GM19468 (cell line): ENCODE measurements around the gene DLX4.

Source experiments
- ATAC-seq: cut with Tn5 transposase; IDR thresholded peaks from one replicate; pipeline ENCODE4 v1.9.1; 2021; ENCODE audit warnings: mild to moderate bottlenecking, moderate library complexity, moderate number of reproducible peaks; ENCODE audit not compliant: unreplicated experiment; ENCODE audit errors: extremely low read depth

DLX4 gene

DNA sequence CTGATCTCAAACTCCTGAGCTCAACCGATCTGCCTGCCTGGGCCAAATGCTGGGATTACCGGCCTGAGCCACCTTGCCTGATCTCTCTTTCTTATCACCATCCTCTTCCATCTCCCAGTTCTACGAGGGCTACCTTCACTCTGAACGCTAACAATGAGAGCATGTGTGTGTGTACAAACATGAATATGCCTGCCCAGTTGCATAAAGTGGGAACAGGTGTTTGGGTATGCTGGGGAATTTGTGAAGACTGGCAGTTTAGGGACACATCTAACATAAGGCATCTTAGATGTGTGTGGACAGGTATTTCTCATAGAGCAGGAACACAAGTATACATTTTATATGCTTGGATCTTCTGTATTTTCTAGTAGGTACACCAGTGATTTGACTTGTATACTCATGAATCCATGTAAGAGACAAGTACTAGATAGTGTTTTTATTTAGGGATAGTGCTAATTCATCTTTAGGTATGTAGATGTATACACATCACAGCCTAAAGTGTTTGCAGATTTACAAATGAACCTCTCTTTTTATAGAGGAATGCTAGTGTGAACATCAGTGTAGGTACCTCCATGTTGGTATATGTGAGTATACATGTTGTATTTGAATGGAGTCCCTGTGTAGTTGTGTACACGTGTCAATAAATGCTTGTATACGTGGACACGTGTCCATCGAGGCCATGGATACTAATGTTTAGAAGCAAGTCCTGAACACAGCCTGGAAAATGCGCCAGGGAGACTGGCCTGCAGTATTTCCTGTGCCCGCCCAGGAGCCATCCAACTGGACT, 1.2 kb upstream of the DLX4 start:
- no peak for ATAC-seq

DNA sequence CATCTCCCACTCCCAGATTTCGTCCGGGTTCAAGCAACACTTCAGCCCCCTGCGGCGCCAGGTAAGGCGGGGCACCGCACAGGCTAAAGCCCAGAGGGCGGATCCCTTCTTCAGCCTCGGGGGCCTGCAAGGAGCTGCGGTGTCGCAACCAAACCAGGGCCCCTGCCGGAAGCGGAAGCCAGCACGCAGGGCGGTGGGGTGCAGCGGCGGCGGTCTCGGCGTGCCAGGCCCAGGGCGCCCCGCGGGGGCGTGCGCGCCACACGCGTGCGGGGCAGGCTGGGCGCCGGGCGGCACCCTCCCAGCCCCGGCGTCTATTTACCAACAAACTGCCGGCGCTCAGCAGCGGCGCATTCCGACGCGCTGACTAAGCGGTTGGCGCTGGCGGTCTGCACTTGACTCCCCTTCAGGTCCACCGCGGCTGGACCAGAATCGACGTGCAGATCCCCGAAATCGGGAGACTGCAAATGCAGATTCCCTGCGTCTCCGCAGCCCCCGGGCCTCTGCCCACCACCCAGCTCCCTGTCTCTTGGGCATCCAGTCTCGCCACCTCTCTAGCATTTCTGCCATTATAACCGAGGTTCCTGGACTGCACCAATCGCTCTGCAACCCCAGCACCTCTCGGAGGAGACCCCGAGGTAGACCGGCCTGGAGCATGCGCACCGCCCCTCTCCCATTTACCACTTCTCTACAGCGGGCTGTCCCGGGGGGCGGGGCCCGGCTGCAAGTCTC, 421 bp upstream of the DLX4 start:
- ATAC-seq, result no peak

DNA sequence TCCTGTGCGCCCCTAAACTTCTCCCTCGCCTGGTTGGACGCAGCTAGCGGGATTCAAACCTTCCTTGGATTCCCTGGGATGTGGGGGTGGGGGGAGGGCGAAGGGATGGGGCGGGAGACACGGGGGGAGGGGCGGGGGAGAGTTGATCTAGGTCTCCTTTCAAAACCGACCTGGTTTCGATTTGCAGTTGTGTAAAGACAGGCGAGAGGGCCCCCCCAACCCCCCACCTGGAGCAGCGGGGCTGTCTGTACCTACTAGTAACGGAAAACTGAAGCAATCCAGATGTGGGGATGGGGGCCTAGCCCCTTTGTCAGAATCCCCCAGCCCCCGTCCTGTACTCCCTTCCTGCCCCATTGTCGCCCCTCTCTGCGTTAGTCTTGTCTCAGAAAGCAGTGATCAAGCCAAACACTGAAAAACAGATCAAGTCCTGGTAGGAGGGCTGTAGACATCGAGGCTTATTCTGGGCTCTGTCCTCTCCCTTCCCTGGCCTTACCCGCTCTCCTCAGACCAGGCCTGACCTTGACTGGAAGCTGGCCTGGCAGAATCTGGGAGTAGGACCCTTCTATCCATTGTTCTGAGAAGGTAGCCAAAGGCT, 902 bp downstream of the DLX4 start:
- ATAC-seq, result no peak

DNA sequence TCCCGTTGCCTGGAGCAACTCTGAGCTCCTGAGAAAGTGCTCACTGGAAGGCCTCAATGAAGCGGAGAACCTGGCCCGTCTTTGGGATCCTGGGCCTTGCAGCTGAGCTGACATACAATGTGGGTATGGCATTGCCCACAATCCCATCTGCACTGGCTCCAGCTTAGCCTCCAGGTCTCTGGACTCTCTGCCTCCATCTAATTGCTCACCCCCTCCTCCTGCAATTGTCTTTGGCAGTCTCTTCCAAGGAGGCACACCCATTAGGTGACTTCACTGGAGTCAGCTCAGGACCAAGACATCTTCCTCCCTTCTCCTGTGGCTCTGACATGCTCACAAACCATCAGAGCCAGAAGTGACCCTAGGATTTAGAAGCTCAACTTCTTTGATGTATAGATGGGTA, 1.5 kb downstream of the DLX4 start:
- ATAC-seq, result no peak

DNA sequence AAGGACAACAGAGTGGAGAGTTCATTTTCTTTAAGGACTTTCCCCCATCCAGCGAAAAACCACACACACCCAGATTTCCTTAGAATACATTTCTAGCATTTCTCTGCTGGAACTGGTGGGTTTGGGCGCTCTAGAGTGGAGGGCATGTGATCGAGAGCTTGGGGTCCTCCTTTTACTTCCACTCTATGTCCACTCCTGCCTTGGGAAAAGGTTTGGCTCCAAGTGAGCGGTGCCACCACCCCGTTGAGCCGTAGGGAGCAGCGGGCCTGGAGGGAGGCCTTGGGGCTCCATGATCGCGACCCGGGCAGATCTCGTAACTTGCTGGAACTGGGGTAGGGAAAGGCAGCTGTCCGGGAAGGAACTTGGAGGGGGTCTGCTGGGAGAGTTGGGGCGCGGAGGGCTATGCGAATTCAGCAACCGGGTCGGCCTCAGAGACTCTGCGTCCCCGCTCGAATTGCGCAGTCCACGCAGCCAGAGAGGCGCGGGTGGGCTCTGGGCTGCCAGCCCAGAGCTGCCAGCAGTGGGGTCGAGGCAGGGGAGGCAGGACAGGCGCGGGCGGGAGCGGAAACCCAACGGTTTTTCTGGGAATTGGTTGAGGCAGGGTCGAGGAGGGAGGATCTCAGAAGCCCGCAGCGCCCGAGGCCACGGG, 2.3 kb downstream of the DLX4 start:
- no peak for ATAC-seq

DNA sequence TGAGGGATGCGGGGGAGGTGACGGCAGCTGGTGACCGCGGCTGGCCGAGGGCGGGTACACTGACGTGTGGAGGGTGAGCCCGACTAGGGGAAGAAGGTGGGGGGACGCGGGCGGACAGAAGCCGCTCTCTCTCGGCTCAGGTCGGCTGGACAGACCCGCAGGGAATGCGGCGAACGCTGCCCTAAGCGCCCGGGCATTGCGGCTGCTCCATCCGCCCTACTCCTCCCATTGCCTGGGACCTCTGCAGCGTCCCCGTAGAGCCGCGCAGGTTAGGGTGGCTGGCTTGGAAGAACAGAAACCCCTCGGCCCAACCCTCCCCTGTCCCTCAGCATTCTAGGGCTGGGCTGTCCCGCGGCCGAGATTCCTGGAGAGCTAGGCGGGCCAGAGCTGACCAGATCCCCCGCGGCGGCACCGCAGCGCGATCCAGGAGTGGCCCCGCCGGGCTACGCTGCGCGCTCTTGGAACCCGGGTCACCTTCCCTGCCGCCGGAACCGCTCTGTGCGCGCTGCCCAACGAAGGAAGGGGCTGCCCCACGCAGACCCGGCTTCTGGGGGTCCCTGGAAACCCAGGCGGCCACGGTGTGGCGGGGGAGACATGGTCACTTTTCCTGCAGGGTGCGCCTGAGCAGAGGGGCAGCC, 3.0 kb downstream of the DLX4 start:
- ATAC-seq, result no peak

DNA sequence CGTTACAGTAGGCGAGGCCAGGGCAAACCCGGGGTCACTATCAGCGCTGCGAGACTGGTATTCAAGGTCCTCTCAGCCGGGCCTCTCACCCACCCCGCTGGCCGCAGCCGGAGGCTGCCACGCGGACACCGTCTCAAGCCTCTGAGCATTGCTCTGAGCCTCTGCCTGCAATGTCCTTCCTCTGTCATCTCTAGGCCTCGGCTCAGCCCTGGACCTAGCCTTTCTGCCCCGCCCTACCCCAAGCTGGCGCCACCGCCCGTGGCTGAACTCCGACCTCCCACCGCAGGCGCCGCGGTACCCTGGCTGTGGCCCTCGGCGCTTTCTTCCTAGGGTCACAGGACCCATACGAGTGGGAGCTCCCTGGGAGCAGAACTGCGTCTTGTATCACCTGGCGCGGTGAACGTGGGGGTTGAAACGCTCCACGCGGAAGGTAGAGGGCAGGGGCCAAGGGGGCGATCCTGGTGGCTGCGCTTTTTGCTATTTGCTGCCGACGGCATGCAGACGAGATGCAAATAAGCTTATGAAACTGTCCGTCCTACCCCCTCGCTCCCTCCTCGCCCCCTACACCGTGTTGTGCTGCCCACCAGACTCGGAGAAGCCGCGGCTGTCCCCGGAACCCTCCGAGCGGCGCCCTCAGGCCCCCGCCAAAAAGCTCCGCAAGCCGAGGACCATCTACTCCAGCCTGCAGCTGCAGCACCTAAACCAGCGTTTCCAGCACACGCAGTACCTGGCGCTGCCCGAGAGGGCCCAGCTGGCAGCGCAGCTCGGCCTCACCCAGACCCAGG, 3.7 kb downstream of the DLX4 start:
- ATAC-seq, result no peak

DNA sequence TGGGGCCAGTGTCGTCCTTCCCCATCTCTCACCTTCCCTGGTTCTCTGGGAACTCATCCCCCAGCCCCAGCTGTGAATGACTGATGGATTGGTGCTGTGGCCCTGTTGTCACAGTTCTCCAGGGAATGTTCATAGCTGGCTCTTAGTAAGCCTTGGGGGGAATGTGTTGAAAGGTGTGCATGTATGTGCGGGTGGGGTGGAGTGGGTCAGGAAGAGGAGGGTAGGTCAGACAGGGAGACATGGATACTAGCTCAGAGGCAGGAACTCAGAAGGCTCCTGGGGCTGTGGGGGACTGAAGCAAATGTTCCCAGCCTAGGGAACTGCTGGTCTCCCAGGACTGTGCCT, 4.3 kb downstream of the DLX4 start:
- ATAC-seq, result no peak

DNA sequence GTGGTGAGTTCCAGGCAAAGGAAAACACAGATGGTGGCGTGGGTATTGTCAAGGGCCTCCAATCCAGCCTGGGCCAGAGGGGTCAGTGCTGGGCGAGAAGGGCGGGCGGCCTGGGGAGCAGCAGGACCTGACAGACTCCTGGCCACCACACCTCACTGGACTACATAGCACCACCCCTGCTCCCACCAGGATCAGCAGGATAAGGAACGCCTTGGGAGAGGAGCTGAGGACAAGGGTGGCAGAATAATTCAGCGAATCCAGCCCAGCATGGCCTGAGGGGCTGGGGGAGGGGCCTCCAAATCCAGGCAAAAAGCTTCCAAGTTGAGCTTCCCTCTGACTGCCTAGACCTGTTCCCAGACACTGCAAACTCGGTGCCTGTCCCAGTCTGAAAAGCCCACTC, 6.5 kb downstream of the DLX4 start:
- ATAC-seq, result no peak

DNA sequence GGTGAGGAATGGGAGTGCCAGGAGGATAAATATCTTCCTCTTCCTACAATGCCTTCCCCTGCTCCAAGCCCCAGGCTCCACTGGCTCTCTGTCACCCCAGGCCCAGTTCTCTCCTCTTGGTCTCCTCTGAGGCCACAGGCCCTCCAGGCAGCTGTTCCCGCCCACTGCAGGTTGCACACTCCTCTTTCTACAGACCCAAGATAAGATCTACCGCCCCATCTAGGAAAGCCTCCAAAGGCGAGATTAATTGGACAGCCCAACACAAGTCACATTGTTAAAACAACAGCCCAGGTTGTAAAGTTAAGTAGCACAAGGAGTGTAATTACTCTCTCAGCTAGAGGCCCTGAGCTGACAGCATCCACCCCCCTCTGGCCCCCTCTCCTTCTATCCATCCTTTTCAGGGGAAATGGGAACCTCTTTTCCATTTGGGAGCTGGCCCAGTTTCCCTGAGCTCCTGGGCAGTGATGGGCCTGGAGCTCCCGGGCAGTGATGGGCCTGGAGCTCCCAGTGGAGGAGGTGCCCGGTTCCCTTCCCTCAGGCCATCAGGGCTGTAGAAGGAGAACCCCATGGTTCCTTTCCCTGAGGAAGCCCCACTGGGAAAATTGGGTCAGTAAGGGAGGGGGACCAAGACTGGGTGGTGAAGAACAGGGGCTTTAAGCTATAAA, 7.3 kb downstream of the DLX4 start:
- no peak for ATAC-seq

DNA sequence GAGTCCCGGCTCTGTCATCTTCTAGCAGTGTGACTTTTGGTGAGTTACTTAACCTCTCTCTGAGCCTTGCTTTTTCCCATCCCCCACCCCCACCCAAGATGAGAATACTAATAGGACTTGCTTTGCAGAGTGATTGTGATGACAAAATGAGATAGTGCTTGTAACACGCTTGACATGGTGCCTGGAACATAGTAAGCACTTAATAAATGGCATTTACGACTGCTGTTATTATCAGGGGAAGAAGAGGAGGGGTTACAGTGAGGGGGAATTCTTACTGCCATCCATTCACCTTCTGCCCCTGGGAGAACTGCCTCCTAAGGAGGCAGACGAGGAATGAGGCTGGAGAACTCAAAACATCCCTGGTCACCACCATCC, 7.8 kb downstream of the DLX4 start:
- ATAC-seq, result no peak

DNA sequence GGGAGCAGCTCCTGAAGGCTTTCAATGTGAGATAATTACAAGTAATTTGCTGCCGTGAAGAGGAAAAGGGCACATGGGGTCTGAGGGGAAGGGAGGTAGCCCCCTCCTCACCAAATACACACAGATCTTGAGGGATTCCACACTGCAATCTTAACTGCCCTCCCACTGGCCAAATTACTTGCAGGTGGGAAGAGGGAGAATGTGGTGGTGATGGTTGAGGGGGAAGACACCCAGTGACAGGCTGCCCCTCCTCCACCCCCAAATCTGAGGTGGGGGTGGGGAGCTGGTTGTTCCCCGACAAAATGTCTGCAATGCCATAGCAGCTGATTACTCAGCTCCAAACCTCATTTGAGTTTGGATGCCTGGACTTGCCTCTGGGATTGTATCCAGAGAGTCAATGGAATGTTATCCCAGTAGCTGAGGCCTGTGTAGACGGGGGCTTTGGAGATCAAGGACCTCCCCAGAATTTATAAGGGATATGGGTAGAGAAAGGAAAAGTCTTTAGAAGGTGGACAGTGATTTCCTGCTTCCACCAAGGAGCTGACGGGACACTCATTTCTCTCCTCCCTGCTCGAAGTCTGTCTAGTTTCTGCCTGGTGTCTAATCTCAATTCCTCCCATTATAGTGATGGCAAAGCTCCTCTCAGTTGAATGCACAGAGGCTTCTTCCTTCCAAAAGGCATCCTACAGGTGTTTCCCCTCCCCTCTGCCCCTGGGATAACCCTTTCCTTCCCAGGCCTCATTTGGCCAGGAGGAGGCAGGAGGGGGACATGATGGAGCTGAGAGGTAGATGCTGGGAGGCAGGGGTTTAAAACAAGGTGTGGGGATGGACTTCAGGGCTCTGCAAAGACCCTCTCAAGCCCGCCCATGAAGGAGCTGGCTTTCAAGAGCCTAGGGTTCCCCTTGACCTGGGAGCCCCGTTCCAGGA, 8.7 kb downstream of the DLX4 start:
- no peak for ATAC-seq

DNA sequence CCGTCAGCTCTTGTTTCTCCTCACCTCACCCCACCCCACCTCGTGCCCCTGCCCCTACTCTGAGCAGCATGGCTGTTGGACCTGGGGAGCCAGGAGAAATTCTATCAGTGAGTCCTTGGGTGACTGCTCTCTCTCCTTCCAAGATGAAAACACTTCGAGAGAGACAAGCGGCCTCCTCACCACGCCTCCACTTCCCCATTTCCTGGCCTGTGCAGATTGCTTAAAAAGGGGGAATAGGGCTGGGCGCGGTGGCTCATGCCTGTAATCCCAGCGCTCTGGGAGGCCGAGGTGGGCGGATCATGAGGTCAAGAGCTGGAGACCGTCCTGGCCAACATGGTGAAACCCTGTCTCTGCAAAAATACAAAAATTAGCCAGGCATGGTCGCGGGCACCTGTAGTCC, 9.5 kb downstream of the DLX4 start:
- ATAC-seq, result no peak

DNA sequence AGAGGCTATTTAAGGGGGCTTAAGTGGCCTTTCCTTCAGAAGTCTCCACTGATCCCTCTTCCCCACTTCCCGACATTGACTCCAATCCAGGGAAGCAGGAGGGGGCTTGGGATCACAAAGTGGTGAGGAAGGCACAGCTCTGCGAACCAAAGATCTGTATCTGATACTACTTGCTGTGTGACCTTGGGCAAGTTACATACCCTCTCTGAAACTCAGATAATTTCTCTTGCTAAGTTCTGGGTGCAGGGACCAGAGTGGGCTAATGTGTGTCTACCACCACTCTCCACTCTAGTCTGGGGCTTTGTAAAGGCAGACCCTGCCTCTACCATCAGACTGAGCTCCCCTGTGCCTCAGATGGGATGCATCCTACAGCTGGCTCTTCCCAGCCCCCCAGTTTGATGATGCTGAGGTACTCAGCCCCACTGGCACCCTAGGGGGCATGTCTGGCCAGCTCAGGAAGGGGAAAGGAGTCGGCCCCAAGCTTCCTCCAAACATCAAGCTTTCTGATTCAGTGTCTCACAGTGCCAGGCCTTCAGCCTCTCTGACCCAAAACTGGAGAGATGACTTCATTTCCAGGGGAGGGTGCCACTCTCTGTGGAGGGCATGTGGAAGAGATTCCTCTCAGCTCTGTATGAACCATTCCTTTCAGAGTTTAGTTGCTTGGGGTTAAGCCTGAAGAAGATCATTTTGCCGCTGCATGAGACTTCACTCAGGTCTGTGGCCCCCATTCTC, 10.9 kb downstream of the DLX4 start:
- ATAC-seq, result no peak

DNA sequence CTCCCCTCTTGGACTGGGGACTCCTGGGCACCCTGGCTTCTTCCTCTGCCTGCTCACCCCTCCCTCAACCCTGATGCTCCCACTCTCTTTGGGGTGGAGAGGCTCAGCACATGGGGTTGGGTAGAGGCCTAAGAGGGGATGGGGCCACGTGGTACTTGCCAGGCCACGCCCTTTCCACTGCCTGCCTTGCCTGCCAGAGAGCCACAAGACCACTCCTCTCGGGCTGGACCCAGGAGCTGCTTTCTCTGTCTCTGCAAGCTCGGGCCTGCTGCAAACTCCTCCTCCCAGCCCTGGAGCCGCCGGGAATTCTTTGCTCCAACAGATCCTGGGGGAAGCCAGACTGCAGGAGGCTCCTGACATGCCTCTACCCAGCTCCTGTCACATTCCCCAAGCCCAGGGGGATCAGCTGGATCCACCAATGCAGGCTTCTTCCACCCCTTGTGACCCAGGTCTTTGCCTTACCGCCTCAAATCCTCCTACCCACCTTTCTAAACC, 11.8 kb downstream of the DLX4 start:
- no peak for ATAC-seq

DNA sequence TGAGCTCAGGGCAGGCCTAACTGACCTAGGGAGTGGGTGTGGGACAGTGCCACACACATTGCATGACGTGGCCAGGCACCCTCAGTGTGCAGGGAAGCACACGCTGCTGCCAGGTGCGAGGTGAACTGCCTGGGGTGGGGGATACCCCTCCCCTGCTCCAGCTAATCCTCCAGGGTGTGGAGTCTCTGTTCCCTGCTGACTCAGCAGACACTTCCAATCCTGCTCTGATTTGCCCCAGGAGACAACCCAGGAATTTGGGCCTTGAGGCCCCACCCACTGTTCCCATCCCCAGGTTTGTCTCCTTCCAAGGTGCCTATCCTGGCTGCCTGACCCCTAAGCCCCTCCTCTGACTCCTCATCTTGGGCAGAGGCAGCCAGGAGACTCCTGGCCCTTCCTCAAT, 15.3 kb downstream of the DLX4 start:
- no peak for ATAC-seq

DNA sequence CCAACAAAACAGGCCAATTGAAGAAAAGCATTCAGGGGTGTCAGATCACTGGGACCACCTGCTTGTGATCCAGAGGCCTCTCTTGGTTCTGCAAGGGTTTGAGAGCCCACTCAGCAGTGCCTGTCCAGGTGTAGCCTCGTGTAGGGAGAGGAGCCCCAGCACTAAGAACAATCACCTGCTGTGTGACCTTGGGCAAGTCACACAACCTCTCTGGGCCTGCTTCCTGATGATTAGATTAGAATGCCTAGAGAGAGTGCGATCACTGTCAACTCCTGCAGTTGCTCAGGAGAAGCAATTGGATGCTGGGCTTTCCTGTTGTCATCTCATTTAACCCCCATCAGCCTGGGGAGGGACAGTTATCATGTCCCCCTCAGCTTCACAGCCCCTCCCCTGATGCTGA, 15.8 kb downstream of the DLX4 start:
- no peak for ATAC-seq
